SU-DHL-6 (cell line): ENCODE results near the gene KLHL12.

Experiments
- H2AFZ ChIP-seq: fragments of 200-600 bp; sonication (generic); 2 replicates; pipeline ENCODE4 v1.6.1; 2014; ENCODE audit warnings: low read depth, mild to moderate bottlenecking, moderate library complexity, mixed read lengths, antibody characterized with exemption, low read length; ENCODE audit not compliant: severe bottlenecking
- H3F3A ChIP-seq: fragments of 200-600 bp; shearing (Covaris generic); 2 replicates; pipeline ENCODE4 v1.6.0; 2016; ENCODE audit warnings: antibody characterized with exemption, mild to moderate bottlenecking; ENCODE audit not compliant: insufficient read depth
- H3K27ac ChIP-seq: fragments of 200-600 bp; sonication (generic); 2 replicates; pipeline ENCODE4 v1.5.1; 2016; ENCODE audit warnings: low read depth, mild to moderate bottlenecking, low read length, moderate library complexity, mixed read lengths
- H3K27me3 ChIP-seq: fragments of 200-600 bp; sonication (generic), shearing (Covaris generic); 2 replicates; pipeline ENCODE4 v1.6.0; 2014; ENCODE audit warnings: mild to moderate bottlenecking, low read length
- H3K36me3 ChIP-seq: fragments of 200-600 bp; sonication (generic); 2 replicates; pipeline ENCODE4 v1.6.1; 2014; ENCODE audit warnings: mild to moderate bottlenecking, low read length, mixed read lengths
- H3K4me2 ChIP-seq: fragments of 300-600, 200-600 bp; shearing (Covaris generic), sonication (generic); 2 replicates; pipeline ENCODE4 v1.6.0; 2014; ENCODE audit warnings: low read length, low read depth, mild to moderate bottlenecking; ENCODE audit not compliant: poor library complexity, severe bottlenecking
- H3K4me3 ChIP-seq: fragments of 200-600 bp; sonication (generic); 2 replicates; pipeline ENCODE4 v1.5.1; 2014; ENCODE audit warnings: antibody characterized with exemption, low read length, mild to moderate bottlenecking, mixed read lengths; ENCODE audit not compliant: insufficient read depth, poor library complexity, severe bottlenecking
- H3K79me2 ChIP-seq: fragments of 200-600 bp; sonication (generic); 2 replicates; pipeline ENCODE4 v1.6.1; 2014; ENCODE audit warnings: mild to moderate bottlenecking, low read length, moderate library complexity; ENCODE audit not compliant: insufficient read depth
- H3K9ac ChIP-seq: fragments of 200-600 bp; sonication (generic); 2 replicates; pipeline ENCODE4 v1.7.0; 2014; ENCODE audit warnings: mild to moderate bottlenecking, low read length
- H3K9me2 ChIP-seq: fragments of 200-600 bp; sonication (generic); replicated peaks from 2 replicates; pipeline ENCODE4 v1.6.1; 2014; ENCODE audit warnings: low read length; ENCODE audit not compliant: insufficient read depth
- H3K9me3 ChIP-seq: fragments of 200-600 bp; sonication (generic); 2 replicates; pipeline ENCODE4 v1.6.1; 2014; ENCODE audit warnings: low read length, mixed read lengths; ENCODE audit not compliant: insufficient read depth
- H4K20me1 ChIP-seq: fragments of 200-600 bp; sonication (generic); 2 replicates; pipeline ENCODE4 v1.6.1; 2014; ENCODE audit warnings: low read depth, mild to moderate bottlenecking, antibody characterized with exemption, low read length, moderate library complexity, mixed read lengths
- CTCF ChIP-seq: fragments of 200-600 bp; sonication (generic); IDR thresholded peaks from one replicate; pipeline ENCODE4 v1.5.1; 2017; ENCODE audit warnings: antibody characterized with exemption, mild to moderate bottlenecking, low read length, moderate library complexity; ENCODE audit not compliant: insufficient read depth, poor library complexity, severe bottlenecking
- EZH2phosphoT487 ChIP-seq: fragments of 200-600 bp; sonication (generic), shearing (Covaris generic); conservative IDR thresholded peaks from 2 replicates; pipeline ENCODE4 v1.6.1; 2018; ENCODE audit warnings: mild to moderate bottlenecking, antibody characterized with exemption, low read length, moderate library complexity, mixed read lengths

Gene KLHL12

GRCh38 chr1:202953392-202953791 lies 26.4 kb upstream of the KLHL12 start:
- no peaks in the 10 kb centered on the region for H4K20me1 ChIP-seq
- H3K27ac ChIP-seq: no peak overlapping the region
- no peaks in the 10 kb centered on the region for H3F3A ChIP-seq
- no peaks in the 10 kb centered on the region for H3K9me3 ChIP-seq
- H3K9me2 ChIP-seq: no peaks in the 10 kb centered on the region
- no peaks in the 10 kb centered on the region for H3K36me3 ChIP-seq
- TF ChIP-seq EZH2phosphoT487 (no peak), CTCF (no peak)
- no peak overlapping the region for H3K4me2 ChIP-seq
- no peak overlapping the region for H3K9ac ChIP-seq
- no peaks in the 10 kb centered on the region for H3K27me3 ChIP-seq
- H2AFZ ChIP-seq: no peak overlapping the region
- H3K79me2 ChIP-seq: peaks cover 67% of the 10 kb centered on the region
- H3K4me3 ChIP-seq: no peak overlapping the region

GRCh38 chr1:202952818-202953217 lies 25.8 kb upstream of the KLHL12 start:
- no peaks in the 10 kb centered on the region for H3K9me3 ChIP-seq
- H3K27ac ChIP-seq: no peak overlapping the region
- H3K79me2 ChIP-seq: peaks cover 64% of the 10 kb centered on the region
- H3K27me3 ChIP-seq: no peaks in the 10 kb centered on the region
- H2AFZ ChIP-seq: no peak overlapping the region
- no peak overlapping the region for H3K4me2 ChIP-seq
- no peak overlapping the region for H3K4me3 ChIP-seq
- H4K20me1 ChIP-seq: no peaks in the 10 kb centered on the region
- no peak overlapping the region for H3K9ac ChIP-seq
- no peak for TF ChIP-seq CTCF
- TF ChIP-seq EZH2phosphoT487: no peak
- no peaks in the 10 kb centered on the region for H3F3A ChIP-seq
- H3K9me2 ChIP-seq: no peaks in the 10 kb centered on the region
- no peaks in the 10 kb centered on the region for H3K36me3 ChIP-seq

DNA sequence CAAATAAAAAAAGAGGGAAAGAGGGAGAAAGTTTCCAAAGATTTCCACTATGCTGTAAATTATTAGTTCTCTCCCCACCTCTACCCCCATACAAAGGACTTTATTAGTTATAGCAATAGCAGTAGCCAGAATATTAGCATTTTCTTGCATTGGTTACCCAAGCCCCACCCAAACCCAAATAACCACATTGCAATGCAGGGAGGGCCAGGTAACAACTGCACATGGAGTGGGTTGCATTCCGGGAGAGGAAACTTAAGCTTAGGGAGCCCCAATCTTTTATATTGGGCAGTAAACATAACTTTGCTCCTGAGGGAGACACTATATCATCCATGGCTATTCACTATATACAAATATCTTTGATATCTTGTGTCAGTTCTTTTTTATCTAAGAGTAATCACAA lies 25.1 kb upstream of the KLHL12 start:
- no peaks in the 10 kb centered on the region for H3K27me3 ChIP-seq
- H3K4me2 ChIP-seq: no peak overlapping the region
- no peak overlapping the region for H2AFZ ChIP-seq
- no peaks in the 10 kb centered on the region for H3K9me3 ChIP-seq
- H3K36me3 ChIP-seq: peaks cover 3% of the 10 kb centered on the region; the same call in 1 of the 2 replicates
- peaks cover 57% of the 10 kb centered on the region for H3K79me2 ChIP-seq
- H3K4me3 ChIP-seq: no peak overlapping the region
- no peaks in the 10 kb centered on the region for H3K9me2 ChIP-seq
- H4K20me1 ChIP-seq: no peaks in the 10 kb centered on the region
- TF ChIP-seq CTCF: no peak
- TF ChIP-seq EZH2phosphoT487: no peak
- no peaks in the 10 kb centered on the region for H3F3A ChIP-seq
- no peak overlapping the region for H3K9ac ChIP-seq
- H3K27ac ChIP-seq: no peak overlapping the region
